HG03469 (cell line): ENCODE data around the gene COL4A6.
"Not testable (repeated sequence)": the region's sequence is repeated elsewhere in the genome, so short reads cannot be mapped to it uniquely, and the experiment has no call there.

Source experiments
- ATAC-seq: cut with Tn5 transposase; IDR thresholded peaks from one replicate; pipeline ENCODE4 v1.9.1; 2021; ENCODE audit warnings: mild to moderate bottlenecking, moderate library complexity, moderate number of reproducible peaks; ENCODE audit not compliant: unreplicated experiment

Gene COL4A6

DNA sequence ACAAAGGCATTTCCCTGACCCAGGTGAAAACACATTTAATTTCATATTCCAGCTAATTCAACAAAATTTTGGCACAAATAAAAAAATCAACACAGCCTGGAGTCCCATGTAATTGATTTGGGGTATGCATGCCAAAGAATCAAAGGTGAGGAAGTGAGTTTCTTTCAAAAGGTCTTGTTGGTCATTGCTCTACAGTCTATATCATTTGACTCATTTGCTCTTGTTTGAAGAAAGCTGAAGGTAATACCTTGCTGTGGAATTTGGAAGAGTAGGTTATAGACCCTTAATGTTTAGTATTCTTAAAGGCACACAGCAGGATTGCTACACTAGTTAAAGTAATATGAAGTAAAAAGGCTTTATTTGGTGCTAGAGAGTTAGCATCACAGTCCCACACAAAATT, 25.4 kb downstream of the COL4A6 start:
- ATAC-seq, result no peak

DNA sequence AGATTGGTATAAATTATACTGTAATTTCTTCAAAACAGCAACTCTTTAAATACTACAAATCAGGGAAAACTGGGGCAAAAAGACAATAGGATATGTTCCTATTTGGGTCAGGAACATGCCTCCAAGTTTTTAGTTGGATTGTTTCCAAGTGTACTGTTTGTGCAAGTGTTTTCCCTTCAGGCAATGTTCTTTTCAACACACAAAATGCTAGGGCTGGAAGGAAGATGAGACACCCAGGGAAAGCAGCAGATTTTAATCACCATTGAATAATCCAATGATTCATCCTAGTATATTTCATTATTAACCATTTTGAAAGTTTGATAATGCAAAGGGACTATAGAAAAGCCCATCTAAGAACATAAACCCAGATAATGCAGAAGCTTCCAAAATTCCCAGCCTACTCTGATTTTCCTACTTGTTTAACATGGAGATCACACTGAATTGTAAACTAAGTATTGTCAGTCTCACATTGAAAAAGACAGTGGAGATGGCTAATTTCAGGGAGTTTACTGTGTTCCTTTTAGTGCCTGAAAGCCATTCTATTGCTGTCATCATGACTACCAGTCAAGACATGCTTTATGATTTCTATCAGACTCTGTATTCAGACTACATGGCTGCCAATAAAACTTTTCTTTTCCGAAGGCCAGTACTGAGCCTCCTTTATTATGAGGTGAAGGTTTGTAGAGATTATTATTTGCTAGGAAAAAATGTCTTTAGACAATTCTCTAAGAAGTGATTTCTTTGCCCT, 38.6 kb downstream of the COL4A6 start:
- ATAC-seq, result no peak

DNA sequence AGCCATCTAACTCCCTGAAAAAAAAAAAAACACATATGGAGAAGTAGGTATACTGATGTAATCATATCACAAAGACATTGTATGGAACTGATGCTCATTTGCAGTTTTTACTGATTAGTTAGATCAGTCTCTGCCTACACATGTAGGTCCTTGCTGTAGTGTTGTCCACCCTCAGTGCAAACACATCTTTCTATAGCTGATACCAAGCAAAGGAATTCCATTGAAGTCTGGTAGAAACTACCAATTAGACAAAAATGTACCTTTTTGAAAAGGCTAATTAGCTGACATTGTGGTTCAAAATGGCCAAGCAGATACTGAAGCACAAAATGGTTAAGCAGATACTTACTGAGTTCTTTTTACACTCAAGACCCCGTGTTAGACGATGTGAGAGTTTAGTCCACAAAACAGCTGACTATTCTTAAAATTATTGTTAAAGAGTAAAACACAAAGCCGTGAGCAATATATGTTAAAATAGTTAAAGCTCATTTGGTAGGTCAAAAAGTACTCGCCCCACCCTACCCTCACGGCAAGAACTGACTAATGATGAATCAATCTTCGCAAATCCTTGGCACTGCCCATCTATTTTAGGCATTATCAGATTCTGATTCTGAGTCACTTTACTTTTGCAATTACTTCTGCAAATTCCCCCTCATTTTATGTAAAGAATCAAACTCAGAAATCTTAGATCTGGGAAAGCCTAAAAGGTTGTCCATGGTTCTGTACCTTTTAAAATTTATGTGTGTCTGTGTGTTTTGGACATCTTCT, 40.4 kb downstream of the COL4A6 start:
- no peak for ATAC-seq

DNA sequence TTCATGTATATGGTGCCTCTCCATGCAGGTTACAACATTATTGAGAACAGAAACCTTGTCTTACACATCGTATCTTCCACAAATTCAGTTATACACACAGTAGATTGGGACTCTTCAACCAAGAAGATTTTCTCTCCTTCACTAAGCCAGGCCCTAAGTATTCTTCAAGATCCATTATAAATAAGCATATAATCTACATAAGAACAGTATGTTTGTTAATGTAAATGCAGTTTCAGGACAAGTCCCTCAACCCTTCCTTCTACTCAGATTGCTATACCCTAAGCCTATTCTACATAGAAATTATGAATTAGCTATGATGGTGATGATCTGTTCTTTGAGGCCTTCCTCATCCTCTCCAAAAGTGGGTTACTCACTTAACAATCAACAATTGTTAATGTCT, 41.2 kb downstream of the COL4A6 start:
- ATAC-seq, result no peak

DNA sequence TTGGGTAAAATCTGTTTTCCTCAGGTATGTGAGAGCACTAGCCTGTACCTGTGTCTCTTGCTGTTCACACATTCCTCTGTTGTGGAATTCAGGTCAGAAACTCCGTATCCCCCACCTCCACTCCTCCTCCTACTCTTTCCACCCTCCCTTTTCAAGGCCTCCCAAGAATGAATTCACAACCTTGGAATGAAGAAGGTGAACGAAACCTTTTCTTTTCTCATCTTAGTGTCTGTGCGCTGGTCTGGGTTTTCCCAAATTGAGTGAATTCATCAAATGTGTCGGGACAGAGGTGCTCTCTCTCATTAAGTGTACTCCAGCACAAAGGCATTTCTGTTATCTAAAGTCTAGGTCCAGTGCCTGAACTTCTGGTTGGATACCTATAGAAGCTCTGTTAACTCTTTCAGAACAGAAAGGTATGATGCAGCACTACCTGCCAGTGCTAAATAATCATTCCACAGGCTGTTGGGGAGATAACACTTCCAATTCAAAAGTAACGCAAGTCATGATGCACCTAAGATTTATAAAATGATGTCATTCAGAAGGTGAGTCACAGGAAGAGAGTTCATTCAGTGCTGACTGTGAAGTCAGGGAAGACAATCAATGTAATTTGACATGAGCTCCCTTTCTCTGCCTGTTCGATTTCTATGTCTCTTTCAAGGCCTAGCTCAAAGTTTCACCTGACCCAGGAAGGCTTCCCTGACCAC, 41.9 kb downstream of the COL4A6 start:
- no peak for ATAC-seq

DNA sequence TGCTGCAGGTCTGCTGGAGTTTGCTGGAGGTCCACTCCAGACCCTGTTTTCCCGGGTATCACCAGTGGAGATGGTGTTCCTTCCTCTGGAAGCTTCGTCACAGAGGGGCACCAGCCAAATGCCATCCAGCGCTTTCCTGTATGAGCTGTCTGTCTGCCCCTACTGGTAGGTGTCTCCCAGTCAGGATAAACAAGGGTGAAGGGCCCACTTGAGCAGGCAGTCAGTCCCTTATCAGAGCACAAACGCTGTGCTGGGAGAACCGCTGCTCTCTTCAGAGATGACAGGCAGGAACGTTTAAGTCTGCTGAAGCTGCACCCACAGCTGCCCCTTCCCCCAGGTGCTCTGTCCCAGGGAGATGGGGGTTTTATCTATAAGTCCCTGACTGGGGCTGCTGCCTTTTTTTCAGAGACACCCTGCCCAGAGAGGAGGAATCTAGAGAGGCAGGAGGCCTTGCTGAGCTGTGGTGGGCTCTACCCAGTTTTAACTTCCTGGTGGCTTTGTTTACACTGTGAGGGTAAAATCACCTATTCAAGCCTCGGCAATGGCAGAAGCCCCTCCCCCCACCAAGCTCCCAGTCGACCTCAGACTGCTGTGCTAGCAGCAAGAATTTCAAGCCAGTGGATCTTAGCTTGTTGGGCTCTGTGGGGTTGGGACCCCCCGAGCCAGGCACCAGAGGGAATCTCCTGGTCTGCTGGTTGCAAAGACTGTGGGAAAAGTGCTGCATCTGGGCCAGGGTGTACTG, 47.1 kb downstream of the COL4A6 start:
- not testable (repeated sequence) for ATAC-seq

DNA sequence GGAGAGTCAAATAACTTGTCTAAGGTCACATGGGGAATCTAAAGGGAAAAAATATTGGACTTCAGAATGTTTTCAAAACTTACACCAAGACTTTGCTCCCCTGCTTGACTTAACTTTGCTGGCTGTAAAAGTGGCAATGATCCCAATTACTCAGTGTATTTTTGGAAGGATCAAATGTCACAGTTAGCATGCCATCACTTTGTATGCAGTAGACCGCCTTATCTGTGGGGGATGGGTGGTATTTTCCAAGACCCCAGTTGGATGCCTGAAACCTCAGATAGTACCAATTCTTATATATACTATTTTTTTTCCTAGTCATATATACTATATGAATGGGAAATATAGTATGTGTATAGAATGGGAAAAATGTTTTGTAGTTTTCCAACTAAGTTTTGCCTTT, 53.4 kb downstream of the COL4A6 start:
- no peak for ATAC-seq

DNA sequence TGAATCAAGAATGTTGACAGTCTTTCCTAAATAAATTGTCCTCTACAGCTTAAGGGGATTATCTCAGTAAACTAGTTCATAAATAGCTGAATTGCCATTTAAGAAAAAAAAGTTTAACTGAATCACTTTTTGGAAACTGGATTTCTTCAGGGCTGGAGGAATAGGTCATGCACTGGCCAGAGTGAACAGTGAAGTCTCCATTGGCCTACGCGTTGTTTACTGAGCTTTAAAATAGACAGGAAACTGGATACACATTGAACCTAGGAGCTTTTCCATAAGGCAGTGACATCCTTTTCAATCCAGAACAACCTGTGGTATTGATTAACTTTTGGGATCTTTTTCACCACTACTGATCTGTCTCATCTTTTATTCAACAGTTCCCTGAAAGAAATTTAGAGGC, 58.0 kb downstream of the COL4A6 start:
- no peak for ATAC-seq

DNA sequence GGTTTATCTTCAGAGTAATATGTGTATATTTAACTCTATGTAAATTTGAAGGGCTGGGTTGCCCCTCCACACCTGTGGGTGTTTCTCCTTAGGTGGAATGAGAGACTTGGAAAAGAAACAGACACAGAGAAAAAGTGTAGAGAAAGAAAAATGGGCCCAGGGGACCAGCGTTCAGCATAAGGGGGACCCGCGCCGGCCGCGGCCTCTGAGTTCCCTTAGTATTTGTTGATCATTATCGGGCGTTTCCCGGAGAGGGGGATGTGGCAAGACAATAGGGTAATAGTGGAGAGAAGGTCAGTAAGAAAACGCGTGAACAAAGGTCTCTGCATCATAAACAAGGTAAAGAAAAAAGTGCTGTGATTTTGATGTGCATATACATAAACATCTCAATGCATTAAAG, 61.4 kb downstream of the COL4A6 start:
- not testable (repeated sequence) for ATAC-seq

DNA sequence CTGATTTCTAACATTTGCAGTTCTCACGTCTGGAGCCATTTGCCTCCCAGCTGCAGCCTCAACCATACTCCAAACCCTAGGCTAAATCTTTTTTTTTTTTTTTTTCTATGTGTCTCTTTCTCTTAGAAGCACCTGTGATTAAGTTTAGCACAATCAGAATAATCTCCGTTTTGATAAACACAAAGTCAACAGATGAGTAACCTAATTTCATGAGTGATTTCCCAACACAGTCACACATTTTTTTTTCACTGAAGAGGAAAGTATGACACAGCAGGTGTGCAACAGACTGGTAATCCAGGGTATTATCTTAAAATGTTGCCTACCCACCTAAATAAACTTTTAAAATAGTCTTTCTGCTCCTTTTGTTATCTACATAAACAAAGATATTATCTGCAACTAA, 62.6 kb downstream of the COL4A6 start:
- ATAC-seq, result not testable (repeated sequence)

DNA sequence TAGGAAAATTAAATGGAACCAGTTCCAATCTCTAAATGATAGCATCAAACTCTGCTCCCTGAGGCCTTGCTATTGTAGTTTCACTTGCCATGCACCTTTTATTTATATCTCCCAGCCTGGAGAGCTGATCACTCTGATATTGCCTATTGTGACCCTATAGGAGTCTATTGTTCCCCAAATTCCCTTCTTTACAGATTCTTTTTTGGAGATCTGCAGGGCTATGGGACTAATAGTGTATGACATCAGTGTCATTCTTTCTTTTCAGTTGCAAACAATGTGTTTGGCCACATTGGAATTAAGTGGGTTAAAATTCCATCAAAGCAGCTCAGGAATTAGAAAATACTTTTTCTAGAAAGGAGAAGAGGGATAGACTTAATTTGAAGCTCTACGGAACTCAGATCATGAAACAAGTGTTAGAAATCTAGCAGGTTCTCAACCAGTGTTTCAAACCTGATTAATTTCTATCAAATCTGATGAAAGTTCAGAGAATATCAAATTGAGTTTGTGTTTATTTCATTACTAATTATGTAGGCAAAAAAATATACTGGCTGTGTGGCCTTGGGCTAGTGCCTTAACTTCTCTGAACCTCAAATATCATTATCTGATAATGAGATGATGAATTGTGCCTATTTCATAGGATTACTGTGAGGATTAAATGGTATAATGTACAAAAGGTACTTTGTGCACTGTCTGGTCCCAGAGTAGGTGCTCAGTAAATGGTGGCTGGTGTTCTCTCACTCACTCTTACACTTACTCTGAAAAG, 71.4 kb downstream of the COL4A6 start:
- ATAC-seq, result no peak

DNA sequence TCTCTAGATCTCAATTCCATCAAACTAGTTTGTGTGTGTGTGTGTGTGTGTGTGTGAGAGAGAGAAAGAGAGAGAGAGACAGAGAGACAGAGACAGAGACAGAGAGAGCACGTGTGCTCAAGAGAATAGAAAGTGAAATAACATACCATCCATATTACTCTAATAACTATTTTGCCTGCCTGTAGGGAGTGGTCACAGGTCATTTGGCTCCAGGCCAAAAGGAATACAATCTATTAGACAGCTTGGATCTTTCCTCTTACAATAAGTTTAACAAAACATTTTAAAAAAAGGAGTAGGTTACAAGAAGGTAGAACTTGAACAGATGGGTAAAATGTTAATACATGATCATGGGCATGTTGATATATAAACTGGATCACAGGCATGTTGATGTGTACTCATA, 76.2 kb downstream of the COL4A6 start:
- ATAC-seq, result no peak

DNA sequence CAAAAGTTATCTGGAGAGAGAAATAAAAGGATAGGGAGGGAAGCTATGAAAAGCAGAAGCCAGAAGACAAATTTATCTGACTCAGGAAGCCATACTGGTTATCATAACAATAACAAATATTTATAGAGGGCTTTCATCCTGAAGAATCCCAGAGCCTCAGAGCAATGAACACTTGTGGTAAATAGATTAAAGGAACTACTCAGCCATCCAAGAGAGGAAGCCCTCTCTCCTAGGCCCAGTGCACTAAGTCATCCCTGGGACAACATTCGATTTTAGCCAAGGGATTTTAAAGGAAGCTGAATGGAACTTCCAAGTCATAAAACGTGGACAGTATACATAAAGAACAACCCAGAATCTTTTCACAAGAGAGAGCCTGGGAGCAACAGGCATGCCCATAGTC, 76.9 kb downstream of the COL4A6 start:
- ATAC-seq, result no peak

DNA sequence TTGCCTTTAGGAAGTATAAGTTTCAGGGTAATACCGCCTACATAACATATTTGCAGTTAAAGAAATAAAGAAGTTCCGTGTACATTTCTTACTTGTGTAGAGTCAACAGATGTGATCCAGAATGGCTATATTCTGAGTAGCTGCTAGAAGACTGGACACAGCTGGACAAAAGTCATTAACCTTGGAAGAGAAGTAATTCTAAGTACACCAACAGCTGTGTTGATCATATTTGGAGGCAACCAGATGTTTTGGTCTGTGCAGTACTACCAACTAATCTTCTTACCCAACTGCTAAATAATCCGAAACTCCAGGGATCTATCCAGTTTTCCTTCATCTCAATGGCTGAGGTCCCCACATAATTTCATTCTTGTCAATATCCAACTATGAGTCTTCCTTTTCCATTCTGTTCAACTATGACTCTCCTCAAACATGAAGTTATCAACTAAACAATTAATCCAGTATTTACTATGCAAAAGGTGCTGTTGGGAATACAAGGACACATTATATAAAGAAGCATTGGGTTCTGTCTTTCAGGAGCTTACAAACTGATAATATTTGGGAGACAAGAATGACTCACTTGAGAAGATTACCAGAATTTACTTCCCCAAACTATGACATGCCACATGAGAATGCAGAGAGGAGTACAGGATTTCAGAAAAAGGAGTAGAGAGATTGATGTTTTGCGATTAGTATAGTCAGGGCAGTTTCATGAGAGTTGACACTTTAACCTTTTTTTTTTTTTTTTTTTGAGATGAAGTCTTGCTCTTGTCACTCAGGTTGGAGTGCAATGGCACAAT, 78.2 kb downstream of the COL4A6 start:
- no peak for ATAC-seq

DNA sequence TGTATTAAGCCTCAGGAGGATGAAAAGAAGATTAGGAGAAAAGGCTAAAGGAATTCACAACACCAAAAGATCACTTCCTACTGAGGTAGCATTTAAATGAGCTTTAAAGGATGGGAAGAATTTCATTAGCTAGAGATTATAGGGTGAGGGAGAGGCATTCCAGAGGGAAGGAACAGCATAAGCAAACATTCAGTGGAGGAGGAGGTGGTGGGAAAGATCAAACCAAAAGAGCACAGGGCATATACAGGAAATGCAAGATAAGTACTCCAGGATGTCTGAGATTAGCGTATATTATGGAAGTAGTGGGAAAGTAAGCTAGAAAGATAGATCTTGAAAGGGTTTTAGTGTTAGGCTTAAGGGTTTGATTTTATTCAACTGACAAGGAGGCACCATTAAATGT, 84.8 kb downstream of the COL4A6 start:
- ATAC-seq, result no peak

DNA sequence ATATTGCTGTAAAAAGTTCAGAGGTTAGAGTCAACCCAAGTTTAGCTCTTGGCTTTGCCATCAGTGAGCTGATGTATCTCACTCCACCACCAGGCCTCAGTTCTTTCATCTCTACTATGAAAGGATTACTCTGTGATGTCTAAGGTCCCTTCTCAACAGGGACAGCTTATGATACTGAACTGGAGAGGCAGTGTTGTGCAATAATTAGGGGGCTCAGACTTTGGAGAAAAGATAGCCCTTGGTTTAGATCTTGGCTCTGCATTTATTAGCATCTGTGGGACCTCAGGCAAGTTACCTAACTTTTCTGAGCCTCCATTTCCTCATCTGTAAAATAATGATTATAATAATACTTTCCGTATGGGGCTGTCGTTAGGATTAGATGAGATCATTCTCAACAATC, 89.0 kb downstream of the COL4A6 start:
- ATAC-seq, result no peak

DNA sequence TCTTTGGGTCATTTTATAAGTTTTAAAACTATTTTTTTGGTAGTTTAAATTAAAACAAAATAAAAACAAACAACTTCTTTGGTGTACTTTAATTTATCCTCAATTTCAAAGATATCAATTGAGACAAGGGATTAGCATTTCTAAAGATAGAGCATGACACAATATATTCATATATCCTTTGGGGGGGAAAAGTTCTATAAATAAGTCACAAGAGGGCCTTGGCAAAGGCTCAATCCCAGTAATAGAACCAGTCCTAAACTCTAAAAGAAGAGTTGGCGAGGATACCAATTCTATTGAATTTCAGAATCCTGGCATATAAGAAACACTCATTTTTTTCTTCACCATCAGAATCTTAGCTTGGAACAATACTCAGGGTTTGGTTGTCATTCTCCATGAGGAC, 89.7 kb downstream of the COL4A6 start:
- no peak for ATAC-seq

DNA sequence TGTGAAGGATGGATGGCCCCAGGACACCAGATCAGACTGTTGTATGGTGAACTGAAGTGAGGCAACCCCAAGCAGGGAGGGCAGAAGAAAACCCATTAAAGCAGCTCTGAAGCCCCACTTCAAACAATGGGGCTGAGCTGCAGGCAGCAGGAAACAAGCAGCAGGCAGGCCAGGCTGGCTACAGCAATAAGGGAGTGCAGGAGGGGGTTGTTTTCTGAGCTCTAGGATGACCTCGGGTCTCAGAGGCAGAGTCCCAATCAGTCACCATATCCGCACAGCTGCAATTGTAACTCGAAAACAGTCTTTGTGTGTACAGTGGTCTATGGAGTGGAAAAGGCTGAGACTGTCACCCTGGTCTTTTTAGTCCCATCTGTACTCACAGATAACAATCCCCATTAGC, 90.4 kb downstream of the COL4A6 start:
- ATAC-seq, result no peak

DNA sequence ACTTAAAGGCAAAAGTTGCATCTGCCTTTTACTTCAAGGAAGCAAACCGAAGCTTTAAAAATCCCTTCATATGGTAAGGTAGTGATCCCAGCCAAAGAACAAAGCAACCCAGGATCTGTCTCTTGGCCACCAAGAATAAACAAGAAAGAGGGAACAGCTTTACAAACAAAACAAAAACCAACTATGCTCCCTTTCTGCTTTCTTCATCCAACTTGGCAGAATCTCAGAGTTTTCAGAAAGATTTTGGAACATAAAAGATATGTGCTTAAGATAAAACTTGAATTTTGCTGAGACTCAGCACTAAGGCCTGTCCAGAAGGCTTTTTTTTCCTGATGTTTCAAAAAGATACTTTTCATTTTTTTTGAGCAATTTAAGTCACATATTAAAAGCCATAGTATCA, 94.0 kb downstream of the COL4A6 start:
- no peak for ATAC-seq

DNA sequence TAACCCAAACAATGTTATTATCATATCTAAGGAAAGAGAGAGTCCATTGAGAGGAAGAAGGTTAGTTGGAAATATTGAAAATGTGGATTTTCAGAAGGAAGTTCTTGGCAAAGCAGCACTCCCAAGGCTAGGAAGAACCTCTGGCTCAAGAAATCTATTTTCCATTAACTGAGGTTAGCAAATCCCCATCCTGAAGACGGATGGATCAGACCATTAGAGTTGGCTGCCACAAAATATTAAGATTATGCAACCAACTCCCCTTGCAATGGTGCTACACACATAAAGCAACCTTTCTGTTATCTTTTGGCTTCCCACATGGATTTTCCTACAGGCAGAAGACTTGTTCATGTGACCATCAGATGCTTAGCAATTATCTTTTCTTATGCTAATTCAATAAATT, 96.3 kb downstream of the COL4A6 start:
- no peak for ATAC-seq
